Iris pigment epithelial cell (primary cell): ENCODE measurements around the gene ZNF561.

Experiments used
- DNase-seq: peaks from one replicate; pipeline ENCODE4 v3.0.0-alpha.2; 2011; ENCODE audit warnings: low read depth

The ZNF561 gene

GRCh38 chr19:9580728-9581127 is 40.3 kb downstream of the ZNF561 start:
- DNase-seq = no peak

- DNase-seq = no peak
These were observed 50.8 kb downstream of the ZNF561 start for GRCh38 chr19:9570255-9570654.

GRCh38 chr19:9566729-9567128 is 54.3 kb downstream of the ZNF561 start:
- no peak for DNase-seq

GRCh38 chr19:9565900-9566705 is 54.9 kb downstream of the ZNF561 start:
- DNase-seq = peak; percentile 20
